Upper lobe of right lung (tissue), 1 donor: ENCODE data around the gene INTS1. TPM values are rescaled to one million over a fixed set of nuclear protein-coding genes. Genes with fewer than 3 reads are reported as not detected.

Experiments used
- ATAC-seq: fragments of 200-7000 bp; cut with Tn5 transposase; one replicate; pipeline ENCODE4 v1.9.1; 2020; ENCODE audit warnings: mild to moderate bottlenecking, moderate library complexity
- DNase-seq: peaks from one replicate; pipeline ENCODE4 v3.0.0-alpha.2; 2020
- H3K27ac ChIP-seq: fragments of 200-600 bp; one replicate; pipeline ENCODE4 v1.8.0; 2022
- H3K27me3 ChIP-seq: fragments of 200-600 bp; one replicate; pipeline ENCODE4 v1.8.0; 2022; ENCODE audit warnings: mild to moderate bottlenecking
- H3K36me3 ChIP-seq: fragments of 200-600 bp; one replicate; pipeline ENCODE4 v1.8.0; 2022
- H3K4me1 ChIP-seq: fragments of 200-600 bp; one replicate; pipeline ENCODE4 v1.8.0; 2022
- H3K4me3 ChIP-seq: fragments of 200-600 bp; one replicate; pipeline ENCODE4 v1.8.0; 2022; ENCODE audit warnings: mild to moderate bottlenecking
- H3K9me3 ChIP-seq: fragments of 200-600 bp; one replicate; pipeline ENCODE4 v1.8.0; 2022
- CTCF ChIP-seq: fragments of 200-600 bp; IDR thresholded peaks from one replicate; pipeline ENCODE4 v1.8.0; 2022; ENCODE audit warnings: antibody characterized with exemption
- intact Hi-C: fragments of 100-400 bp; cut with DNase I; formaldehyde crosslinking; loops from one replicate; pipeline ENCODE4 v1.11.0; 2022
- total RNA-seq: library from RNA; stranded (reverse); fragmentation: NEBNext Ultra II Directional; extraction: Animal tissue kit (Norgen Biotek cat#: 25700); gene quantifications from one replicate; pipeline ENCODE4 v1.2.1, GENCODE V29; 2021
- donor health status: DM: no; HTN: yes; CAD: no; lungs with severe emphysema.

Gene INTS1
- total RNA-seq, 1 donor from 2014 or later, result 49.2 TPM

DNA sequence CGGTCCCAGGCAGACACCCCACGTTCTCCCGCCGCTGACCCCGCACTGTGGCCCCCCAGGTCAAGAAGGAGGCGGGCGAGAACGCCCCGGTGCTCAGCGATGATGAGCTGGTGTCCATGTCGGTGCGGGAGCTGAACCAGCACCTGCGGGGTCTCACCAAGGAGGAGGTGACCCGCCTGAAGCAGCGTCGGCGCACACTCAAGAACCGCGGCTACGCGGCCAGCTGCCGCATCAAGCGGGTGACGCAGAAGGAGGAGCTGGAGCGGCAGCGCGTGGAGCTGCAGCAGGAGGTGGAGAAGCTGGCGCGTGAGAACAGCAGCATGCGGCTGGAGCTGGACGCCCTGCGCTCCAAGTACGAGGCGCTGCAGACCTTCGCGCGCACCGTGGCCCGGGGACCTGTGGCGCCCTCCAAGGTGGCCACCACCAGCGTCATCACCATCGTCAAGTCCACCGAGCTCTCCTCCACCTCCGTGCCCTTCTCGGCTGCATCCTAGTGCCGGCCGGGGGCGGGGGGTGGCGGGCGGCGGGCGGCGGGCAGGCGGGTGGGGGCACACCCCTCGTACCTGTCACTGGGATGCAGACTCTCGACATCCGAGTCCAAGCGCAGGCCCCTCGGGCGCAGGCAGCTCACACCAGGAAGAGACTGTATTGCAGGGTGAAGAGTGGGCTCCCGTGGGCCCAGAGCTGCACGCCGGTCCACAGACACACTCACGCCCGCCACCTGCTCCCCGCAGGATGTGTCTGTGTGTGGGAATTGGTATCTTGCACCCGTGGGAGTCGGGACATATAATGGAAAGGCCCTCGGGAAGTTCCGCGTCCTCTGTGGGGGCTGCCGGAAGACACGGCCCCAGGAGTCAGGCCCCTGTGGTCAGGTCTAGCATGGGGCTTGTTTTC, 35.9 kb upstream of the INTS1 start:
- H3K9me3 ChIP-seq, result no peaks in the 10 kb centered on the region
- H3K27me3 ChIP-seq, result no peaks in the 10 kb centered on the region
- DNase-seq (no peak), ATAC-seq (no peak)
- H3K36me3 ChIP-seq, result peaks cover 43% of the 10 kb centered on the region
- peaks cover 24% of the 10 kb centered on the region for H3K4me1 ChIP-seq
- no peak for TF ChIP-seq CTCF
- H3K27ac ChIP-seq, result no peak overlapping the region
- no peak overlapping the region for H3K4me3 ChIP-seq
- intact Hi-C loops, result no loop called here

- intact Hi-C loops, result no loop called here
- no peak for TF ChIP-seq CTCF
- H3K27ac ChIP-seq, result peak overlapping the region; percentile 88
- no peak overlapping the region for H3K4me3 ChIP-seq
- DNase-seq (no peak), ATAC-seq (no peak)
- H3K9me3 ChIP-seq, result no peaks in the 10 kb centered on the region
- H3K4me1 ChIP-seq, result peaks cover 28% of the 10 kb centered on the region
- peaks cover 43% of the 10 kb centered on the region for H3K36me3 ChIP-seq
- H3K27me3 ChIP-seq, result no peaks in the 10 kb centered on the region
These were observed 35.1 kb upstream of the INTS1 start for GRCh38 chr7:1539181-1539881.

DNA sequence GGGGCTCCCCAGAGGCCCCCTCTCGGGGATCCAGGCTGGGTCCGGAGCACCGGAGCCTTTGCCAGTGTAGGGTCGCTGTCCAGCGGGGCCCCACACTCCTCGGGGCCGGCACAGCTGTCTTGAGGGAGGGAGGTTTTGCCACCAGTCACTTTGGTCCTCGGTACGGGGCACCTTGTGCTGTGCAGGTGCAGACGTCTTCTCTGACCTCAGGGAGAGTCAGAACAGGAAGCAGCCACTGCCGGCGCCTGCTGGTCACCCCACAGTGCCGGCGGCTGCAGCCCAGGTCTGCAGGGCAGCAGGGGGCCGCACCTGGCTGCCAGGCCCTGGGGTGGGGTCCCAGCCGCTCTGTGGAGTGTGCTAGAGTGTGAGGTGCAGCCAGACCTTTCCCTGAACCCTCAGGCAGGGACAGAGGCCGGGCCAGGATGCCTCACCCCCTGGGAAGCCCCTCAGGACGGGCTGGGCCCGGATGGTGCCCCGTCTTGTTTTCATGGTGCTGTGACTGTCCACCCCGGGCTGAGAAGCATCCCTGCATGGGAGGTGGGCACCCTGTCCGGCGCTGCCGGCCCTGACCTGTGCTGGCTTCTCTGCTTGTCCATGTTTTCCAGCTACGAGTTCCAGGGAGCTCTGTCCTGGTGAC, 34.5 kb upstream of the INTS1 start:
- Histone ChIP-seq H3K4me3 (peak overlapping the region; percentile 55), H3K4me1 (peaks cover 34% of the 10 kb centered on the region), H3K27me3 (no peaks in the 10 kb centered on the region), H3K9me3 (no peaks in the 10 kb centered on the region), H3K36me3 (peaks cover 43% of the 10 kb centered on the region), H3K27ac (peak overlapping the region; percentile 88)
- no peak for DNase-seq
- TF ChIP-seq CTCF, result no peak
- intact Hi-C loops, result no loop called here
- ATAC-seq, result no peak

DNA sequence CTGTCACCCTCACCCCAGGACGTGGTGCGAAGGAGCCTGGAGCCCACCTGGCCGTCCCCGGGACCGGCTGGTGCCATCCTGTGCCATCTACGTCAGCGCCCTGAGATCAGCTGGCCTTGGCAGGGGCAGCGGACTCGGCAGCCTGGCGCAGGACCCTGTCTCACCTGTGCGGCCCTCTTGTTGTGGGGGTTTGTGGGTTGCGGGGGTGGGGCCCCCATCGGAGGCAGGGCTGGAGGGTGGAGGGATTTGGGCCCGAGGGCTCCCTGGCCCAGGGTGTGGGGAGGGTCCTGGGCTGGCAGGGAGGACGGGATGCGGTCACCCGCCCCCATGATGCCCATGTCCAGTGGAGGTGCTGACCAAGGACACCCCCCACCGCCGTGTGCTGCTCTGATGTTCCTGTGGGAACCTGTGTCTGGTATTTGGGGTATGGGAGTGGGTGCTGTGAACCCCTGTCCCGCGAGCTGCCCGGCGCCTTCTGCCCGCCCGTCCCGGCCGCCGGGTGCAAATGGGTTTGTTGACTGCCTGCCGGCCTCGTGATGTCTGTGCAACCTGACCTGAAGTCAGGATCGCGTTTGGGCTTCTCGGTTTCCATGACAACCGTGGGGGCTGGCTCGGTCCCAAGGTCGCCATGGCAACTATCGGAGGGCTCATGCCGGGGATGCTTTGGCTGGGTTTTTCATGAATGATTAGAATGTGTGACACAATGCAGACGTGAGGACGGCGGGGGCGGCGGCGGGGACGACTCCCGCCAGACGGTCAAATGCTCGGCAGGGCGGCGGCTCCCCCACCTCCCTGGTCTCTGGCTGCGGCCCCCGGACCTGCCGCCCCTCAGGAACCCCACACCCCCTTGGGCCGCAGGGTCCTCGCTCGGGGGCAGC, 33.6 kb upstream of the INTS1 start:
- Histone ChIP-seq H3K36me3 (peaks cover 37% of the 10 kb centered on the region), H3K9me3 (no peaks in the 10 kb centered on the region), H3K27ac (peak overlapping the region; percentile 88), H3K4me3 (peak overlapping the region; percentile 55), H3K27me3 (no peaks in the 10 kb centered on the region), H3K4me1 (peaks cover 42% of the 10 kb centered on the region)
- TF ChIP-seq CTCF, result no peak
- ATAC-seq (peak; percentile 3), DNase-seq (peak; percentile 87)
- intact Hi-C loops, result no loop called here
